Nucleus accumbens (tissue), 56 donors: ENCODE data around the gene PTCH1.
A peak's percentile ranks its signal among the peaks of the same experiment; 100 is the strongest.

Experiments used
- DNase-seq, 56 donors: peaks; one replicate each; lab custom pipeline; 2025; lab: John Stamatoyannopoulos, UW

Gene PTCH1

GRCh38 chr9:95419444-95419843 lies 97.3 kb downstream of the PTCH1 start:
- DNase-seq = no peak

- DNase-seq = no peak
Observed at GRCh38 chr9:95415158-95415557, 101.6 kb downstream of the PTCH1 start.

GRCh38 chr9:95413793-95414192 lies 103.0 kb downstream of the PTCH1 start:
- DNase-seq = no peak

GRCh38 chr9:95411054-95411892 lies 105.5 kb downstream of the PTCH1 start:
- peak in 3 of 56 donors; percentile 5 to 14 (median 8) for DNase-seq

- DNase-seq = no peak
Observed at GRCh38 chr9:95409650-95410426, 106.9 kb downstream of the PTCH1 start.

- no peak for DNase-seq
Observed at GRCh38 chr9:95407524-95407923, 109.2 kb downstream of the PTCH1 start.

- no peak for DNase-seq
Observed at GRCh38 chr9:95406121-95406520, 110.7 kb downstream of the PTCH1 start.

- DNase-seq = no peak
Observed at GRCh38 chr9:95399261-95399660, 117.5 kb downstream of the PTCH1 start.
